Stimulated activated CD8-positive, alpha-beta memory T cell treated with anti-CD3 and anti-CD28 coated beads, Interleukin-7, amount 100 ng/mL, for 24 hours (primary cell): Measurements from ENCODE around the gene MGRN1.
A peak's percentile ranks its signal among the peaks of the same experiment; 100 is the strongest.

Experiments
- DNase-seq: peaks from one replicate; pipeline ENCODE4 v3.0.0-alpha.2; 2020; ENCODE audit warnings: low read depth

Gene MGRN1

GRCh38 chr16:4604401-4604800 is 20.2 kb upstream of the MGRN1 start:
- DNase-seq = no peak

DNA sequence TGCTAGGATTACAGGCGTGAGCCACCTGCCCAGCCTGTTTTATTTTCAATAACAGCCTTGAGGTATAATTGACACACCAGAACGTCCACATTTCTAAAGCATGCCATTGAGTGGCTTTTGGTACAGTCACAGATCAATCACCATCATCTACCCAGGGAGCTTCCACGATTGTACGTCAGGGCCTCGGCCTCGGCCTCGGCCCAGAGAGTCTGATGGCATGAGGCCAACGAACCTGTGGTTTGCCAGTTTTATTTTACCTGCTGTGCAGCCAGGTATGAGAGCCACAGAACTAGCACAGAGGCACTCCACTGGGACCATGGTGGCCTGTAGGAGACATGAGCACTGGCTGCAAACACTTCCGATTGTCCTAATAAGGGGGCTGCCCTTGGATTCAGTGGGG is 18.3 kb upstream of the MGRN1 start:
- no peak for DNase-seq

- no peak for DNase-seq
Observed at GRCh38 chr16:4607841-4608703, 16.6 kb upstream of the MGRN1 start.

GRCh38 chr16:4608704-4608980 is 16.0 kb upstream of the MGRN1 start:
- no peak for DNase-seq

DNA sequence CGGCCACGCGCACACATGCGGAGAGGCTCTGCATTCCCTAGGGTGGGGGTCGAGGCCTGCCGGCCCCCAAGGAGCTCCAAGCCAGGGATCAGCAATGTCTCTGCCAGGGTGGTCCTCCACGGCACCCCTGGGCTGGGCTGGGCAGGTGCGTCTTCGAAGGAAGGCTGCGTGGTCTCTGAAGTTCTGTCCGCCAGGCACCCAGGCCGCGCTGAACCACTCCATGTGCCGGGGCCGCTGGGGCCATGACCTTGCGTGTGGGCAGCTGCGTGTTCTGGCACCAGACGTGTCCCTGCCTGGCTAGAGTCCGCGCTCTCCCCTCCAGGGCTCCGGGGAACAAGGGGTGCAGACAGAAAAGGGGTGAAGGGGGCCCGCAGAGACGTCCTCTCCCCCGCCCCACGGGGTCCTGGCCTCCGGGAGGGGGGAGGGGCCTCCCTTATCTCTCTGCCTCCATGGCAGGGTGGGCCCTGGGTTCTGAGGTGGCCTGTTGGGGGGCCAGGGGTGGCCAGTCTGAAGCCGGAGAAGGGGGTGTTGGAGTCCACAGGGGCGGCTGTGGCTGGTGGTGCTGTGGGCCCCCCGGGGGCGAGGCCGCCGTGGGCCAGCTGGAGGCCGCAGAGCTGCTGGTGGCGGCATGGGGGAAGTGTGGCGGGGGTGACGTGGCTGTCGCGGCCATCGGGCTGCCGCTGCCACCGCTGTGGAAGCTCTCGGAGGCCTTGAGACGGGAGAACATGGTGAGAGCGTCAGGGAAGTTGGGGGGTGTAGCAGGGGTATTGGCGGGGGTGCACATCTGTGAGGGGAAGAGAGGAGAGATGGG is 15.2 kb upstream of the MGRN1 start:
- no peak for DNase-seq

- no peak for DNase-seq
Observed at GRCh38 chr16:4610011-4611005, 14.3 kb upstream of the MGRN1 start.

- no peak for DNase-seq
Observed at GRCh38 chr16:4611337-4612021, 13.1 kb upstream of the MGRN1 start.

DNA sequence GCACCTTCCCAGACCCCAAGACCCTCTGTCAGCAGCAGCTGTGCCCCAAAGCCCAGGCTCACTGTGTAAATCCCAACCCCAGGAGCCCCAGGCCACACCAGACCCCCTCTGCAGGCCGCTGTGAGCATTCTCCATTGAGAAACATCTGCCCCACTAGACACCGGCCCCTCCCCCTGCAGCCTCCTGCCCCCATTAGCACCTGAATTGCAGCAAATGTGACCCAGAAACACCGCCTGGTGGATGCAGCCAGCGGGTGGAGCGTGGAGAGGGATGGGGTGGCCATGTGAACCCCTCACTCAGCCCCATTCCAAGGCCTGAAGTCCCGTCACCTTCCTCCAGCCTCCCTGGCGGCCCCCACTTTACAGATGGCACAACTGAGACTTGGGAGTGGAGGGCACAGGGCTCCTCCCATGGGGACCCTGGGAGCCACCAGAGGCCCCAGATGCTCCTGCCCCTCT is 12.1 kb upstream of the MGRN1 start:
- DNase-seq = no peak

GRCh38 chr16:4612977-4613635 is 11.5 kb upstream of the MGRN1 start:
- DNase-seq = no peak

GRCh38 chr16:4613636-4614570 is 10.7 kb upstream of the MGRN1 start:
- no peak for DNase-seq

- DNase-seq = peak; percentile 43
Observed at GRCh38 chr16:4614571-4615383, 9.8 kb upstream of the MGRN1 start, which contains the start of gene UBALD1. Gene UBALD1, minus strand, starts transcription at chr16:4614888. Its CDS starts 91 bp downstream, at chr16:4614797.

DNA sequence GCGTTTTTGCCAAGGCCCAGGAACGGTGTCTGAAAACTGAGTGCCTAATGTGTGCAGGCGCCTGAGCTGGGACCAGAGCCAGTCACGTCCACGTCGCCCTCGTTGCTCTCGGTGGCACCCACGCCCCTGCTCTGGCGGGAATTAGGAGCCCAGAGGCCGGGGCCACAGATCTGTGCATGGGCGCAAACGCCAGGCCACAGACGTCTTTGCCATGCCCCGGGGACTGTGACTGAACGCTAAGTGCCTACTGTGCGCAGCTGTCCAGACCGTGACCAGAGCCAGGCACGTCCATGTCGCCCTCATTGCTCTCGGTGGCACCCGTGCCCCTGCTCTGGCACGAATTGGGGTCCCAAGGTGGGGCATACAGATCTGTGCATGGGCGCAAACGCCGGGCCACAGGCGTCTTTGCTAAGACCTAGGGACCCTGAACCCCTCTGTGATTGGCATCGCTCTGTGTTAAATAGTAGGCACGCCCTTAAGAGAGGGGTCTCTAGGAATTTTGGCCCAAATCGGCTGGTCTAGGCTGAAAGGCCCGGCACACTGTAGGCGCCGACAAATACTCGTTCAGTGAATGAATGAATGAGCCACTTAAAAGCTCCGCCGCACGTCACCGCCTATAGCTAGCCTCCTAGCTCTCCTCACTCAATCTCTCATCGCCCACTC is 9.1 kb upstream of the MGRN1 start:
- DNase-seq = no peak

DNA sequence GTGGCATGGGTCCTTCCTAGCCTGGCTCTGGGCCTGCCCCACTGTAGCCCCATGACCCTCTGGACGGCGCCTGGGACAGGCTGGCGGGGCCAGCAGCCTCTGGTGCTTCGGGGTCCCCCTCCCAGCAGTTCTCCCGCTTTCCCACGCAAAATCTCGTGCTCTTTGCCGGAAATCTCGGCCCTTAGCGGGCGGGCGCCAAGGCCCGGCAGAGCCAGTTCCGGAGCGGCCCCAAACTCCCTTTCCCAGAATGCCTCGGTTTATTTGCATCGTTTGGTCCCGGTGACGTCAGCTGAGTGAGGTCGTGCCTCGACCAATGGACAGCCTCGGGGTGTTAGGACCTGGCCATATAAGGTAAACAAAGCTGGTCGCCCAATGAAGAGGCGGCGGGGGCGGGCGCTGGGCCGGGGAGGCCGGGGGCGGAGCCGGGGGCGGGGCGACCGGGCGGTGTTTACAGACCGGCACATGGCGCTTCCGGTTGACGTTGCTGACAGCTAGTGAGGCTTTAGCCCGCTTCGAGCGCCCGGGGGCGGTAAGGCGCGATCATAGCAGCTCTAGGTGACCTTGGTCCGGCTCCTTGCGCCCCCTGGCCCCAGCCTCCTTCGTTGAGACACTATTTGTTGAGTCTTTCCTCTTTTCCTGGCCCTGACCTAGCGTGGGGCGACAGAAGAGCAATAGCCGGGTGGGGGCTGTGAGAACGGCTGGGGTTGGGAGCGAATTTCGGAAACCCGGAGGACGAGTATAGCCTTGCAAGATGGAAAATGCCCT is 8.4 kb upstream of the MGRN1 start:
- DNase-seq = peak; percentile 95

DNA sequence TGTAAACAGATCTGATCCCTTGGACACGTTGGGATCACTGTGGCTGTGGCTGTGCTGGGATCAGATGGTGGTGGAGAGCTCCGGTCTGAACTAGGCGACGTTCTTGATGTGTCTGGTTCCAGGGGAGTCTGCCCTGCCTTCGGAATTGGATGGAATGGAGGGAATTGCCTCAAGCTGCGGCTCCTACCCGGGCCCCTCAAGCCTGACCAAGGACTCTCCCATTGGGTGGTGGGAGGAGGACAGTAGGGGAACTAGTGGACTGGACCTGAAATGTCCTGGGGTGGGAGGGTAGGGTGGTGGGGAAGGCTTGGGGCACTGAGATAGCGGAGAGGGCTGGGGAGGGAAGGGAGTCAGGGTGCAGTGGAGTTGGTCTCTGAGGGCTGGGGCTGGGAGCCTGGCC is 6.7 kb upstream of the MGRN1 start:
- DNase-seq = no peak

DNA sequence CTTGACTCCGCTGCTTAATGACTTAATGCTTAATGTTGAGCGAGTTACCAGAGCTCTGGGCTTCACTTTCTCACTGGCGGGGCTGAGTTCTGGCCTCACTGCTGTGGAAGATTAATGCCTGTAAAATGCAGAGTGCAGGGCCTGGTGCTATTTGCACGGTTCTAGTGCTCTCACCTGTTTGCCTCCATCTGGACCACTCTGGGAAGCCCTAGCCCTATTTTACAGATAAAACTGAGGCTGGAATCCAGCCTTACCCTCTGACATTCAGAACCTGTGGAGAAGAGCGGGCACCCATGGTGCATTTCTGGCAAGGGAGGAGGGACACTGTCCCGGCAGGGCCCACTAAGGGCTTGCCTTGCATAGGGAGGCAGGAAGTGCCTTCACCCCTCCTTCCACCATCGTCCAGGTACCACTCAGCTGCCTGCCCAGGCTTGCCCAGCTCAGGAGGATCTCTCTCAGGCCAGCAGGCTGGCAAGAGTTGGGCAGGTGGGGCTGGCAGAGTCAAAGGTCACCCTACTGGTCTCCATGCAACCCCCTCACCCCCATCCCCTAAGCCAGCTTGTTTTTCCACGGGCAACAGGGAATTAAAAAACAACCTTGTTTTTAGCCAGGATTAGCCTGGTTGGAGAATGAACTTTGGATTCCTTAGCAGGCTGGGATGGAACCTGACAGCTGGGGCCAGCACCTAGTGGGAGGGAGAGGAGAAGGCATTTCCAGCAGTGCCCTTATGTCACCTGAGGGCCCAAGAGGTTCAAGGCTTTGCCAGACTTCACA is 5.8 kb upstream of the MGRN1 start:
- no peak for DNase-seq

DNA sequence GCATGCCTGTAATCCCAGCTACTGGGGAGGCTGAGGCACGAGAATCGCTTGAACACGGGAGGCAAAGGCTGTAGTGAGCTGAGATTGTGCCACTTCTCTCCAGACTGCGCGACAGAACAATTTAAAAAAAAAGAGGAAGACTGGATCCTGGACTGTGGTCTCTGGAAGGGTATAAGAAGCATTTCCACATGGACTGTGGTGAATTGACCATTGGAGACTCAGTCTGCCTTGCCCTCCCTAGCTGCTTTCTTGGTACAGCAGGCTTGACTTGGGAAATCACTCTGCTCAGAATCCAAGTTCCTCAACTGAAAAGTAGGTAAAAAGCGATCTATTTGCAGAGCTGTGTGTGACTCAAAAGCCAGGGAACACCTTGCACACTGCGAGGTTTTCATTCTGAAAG is 1.0 kb upstream of the MGRN1 start:
- no peak for DNase-seq
